HUES48 (cell line): ENCODE measurements around the gene BOLA3.
"Not testable (repeated sequence)": the region's sequence is repeated elsewhere in the genome, so short reads cannot be mapped to it uniquely, and the experiment has no call there.

Experiments
- H3K27ac ChIP-seq: one replicate; pipeline ENCODE4 v1.7.0; 2013; ENCODE audit warnings: low read depth, low read length, inconsistent platforms
- H3K27me3 ChIP-seq: 2 replicates; pipeline ENCODE4 v1.6.1; 2013; ENCODE audit warnings: mild to moderate bottlenecking, low read length; ENCODE audit not compliant: control insufficient read depth, insufficient read depth
- H3K36me3 ChIP-seq: 2 replicates; pipeline ENCODE4 v1.6.1; 2013; ENCODE audit warnings: low read length; ENCODE audit not compliant: control insufficient read depth, insufficient read depth
- H3K4me1 ChIP-seq: 2 replicates; pipeline ENCODE4 v1.6.1; 2013; ENCODE audit warnings: mild to moderate bottlenecking, low read length; ENCODE audit not compliant: control insufficient read depth, insufficient read depth
- H3K4me3 ChIP-seq: 2 replicates; pipeline ENCODE4 v1.5.1; 2013; ENCODE audit warnings: mild to moderate bottlenecking, low read depth, low read length
- H3K9ac ChIP-seq: 2 replicates; pipeline ENCODE4 v1.6.1; 2013; ENCODE audit warnings: mild to moderate bottlenecking, low read depth, low read length, moderate library complexity
- H3K9me3 ChIP-seq: 2 replicates; pipeline ENCODE4 v1.6.1; 2013; ENCODE audit warnings: low read length; ENCODE audit not compliant: control insufficient read depth, insufficient read depth

The BOLA3 gene

DNA sequence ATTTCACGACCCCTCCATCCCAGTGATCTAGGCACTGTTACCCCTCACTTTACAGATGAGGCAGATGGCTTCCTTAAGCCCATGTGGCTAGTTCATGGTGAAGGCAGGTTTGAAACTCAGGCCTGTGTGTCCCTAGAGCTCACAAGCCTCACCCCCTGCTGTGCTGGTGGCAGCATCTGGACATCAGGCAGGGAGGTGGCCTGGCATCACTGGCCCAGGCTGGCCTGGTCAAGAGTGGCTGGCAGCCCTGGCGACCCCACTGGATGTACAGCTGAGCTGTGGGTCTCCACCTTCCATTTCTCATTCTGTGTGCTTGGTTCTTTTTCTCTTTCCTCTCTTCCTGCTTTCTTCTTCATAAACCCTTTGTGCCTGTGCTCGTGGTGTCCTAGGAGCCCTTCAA, 56.3 kb downstream of the BOLA3 start:
- peaks cover 71% of the 10 kb centered on the region for H3K36me3 ChIP-seq
- no peak overlapping the region for H3K9ac ChIP-seq
- no peaks in the 10 kb centered on the region for H3K27me3 ChIP-seq
- no peak overlapping the region for H3K27ac ChIP-seq
- no peaks in the 10 kb centered on the region for H3K9me3 ChIP-seq
- no peak overlapping the region for H3K4me3 ChIP-seq
- H3K4me1 ChIP-seq, result no peaks in the 10 kb centered on the region

DNA sequence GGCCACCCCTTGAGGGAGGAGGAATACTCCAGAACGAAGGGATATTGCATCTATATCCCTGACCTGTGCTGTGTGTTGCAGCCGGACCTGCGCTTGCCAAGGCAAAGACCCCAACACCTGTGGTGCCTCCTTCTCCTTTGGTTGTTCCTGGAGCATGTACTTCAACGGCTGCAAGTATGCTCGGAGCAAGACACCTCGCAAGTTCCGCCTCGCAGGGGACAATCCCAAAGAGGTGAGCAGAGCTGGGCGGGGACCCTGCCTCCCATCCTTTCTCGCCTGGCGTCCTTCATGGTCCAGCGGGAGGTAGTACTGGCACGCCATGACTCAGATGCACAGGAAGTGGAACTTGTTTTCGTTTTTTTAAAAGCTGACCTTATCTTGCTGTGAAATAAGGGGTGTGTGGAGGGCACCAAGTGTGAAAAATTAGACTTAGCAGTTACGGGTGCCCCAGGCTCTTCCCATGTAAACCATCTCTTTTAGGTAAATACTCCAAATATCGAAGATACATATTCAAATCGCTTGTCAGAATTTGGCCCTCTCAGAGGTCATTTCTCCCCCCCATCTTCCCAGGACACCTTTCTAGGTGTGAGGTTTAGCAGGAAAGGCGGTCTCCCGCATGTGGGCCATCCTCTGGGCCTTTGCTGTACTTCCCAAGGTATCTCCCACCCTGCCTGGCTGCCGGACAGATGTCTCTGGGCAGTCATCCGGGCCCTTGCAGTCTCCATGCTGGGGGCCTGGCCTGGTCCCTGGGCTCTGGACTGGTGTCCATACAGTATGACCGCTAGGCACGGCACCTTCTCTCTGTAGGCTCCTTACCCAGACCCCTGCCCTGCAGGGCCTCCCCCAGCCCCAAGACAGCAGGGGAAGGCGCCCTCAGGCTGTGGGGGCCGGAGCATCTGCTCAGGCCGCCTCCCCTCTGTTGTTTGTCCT, 57.6 kb downstream of the BOLA3 start:
- H3K9me3 ChIP-seq, result no peaks in the 10 kb centered on the region
- no peak overlapping the region for H3K27ac ChIP-seq
- no peaks in the 10 kb centered on the region for H3K27me3 ChIP-seq
- no peaks in the 10 kb centered on the region for H3K4me1 ChIP-seq
- H3K36me3 ChIP-seq, result peaks cover 60% of the 10 kb centered on the region
- no peak overlapping the region for H3K4me3 ChIP-seq
- no peak overlapping the region for H3K9ac ChIP-seq

DNA sequence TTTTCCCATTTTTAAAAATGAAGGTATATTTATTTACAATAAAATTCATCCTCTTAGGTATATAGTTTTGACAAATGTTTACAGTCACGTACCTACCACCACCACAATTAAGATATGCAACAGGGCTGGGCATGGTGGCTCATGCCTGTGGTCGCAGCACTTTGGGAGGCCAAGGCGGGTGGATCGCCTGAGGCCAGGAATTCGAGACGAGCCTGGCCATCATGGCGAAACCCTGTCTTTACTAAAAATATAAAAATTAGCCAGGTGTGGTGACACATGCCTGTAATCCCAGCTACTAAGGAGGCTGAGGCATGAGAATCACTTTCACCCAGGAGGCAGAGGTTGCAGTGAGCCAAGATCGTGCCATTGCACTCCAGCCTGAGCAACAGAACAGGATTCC, 59.0 kb downstream of the BOLA3 start:
- not testable (repeated sequence) for H3K27me3 ChIP-seq, H3K9me3 ChIP-seq, H3K9ac ChIP-seq, H3K4me3 ChIP-seq, H3K4me1 ChIP-seq, H3K27ac ChIP-seq
- H3K36me3 ChIP-seq, result peaks cover 53% of the 10 kb centered on the region

DNA sequence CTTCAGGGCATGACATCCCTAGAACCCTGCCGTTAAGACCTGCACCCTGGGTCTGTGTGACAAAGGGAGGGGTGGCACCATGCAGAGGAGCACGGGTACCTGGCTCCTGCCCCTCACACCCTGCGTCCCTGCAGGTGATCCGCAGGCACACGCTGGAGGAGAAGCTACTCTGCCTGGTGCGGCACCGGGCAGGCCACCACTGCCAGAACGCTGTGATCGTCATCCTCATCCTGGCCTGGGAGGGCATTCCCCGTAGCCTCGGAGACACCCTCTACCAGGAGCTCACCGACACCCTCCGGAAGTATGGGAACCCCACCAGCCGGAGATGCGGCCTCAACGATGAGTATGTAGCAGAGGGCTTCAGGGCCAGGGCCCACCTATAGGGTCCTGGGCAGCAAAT, 60.0 kb downstream of the BOLA3 start:
- H3K27ac ChIP-seq, result no peak overlapping the region
- H3K9me3 ChIP-seq, result no peaks in the 10 kb centered on the region
- H3K36me3 ChIP-seq, result peaks cover 52% of the 10 kb centered on the region

DNA sequence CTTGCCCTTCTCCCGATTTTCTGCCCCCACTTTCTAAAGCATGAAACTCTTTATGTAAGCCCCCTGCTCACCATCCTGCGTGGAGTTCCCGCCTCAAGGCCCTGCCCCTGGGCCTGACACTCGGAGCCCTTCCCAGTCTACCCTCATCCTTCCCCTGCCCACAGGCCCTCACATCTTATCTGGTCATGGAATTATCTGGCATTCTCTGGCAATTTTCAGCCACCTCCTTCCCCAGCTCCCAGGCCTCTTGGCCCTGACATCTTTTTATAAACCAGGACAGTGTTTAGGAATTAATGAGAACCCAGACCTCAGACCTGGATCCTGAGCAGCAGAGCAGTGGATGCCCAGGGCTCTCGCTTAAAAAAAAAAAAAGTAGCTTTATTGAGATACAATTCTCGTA, 61.7 kb downstream of the BOLA3 start:
- Histone ChIP-seq H3K4me3 (no peak overlapping the region), H3K4me1 (no peaks in the 10 kb centered on the region), H3K27ac (no peak overlapping the region), H3K9me3 (no peaks in the 10 kb centered on the region), H3K27me3 (no peaks in the 10 kb centered on the region), H3K36me3 (peaks cover 47% of the 10 kb centered on the region), H3K9ac (no peak overlapping the region)

More for the DNA sequence above, 60.0 kb downstream of the BOLA3 start:
- H3K9ac ChIP-seq, result no peak overlapping the region
- H3K4me1 ChIP-seq, result no peaks in the 10 kb centered on the region
- H3K27me3 ChIP-seq, result no peaks in the 10 kb centered on the region
- no peak overlapping the region for H3K4me3 ChIP-seq
